Effector CD4-positive, alpha-beta T cell (primary cell): ENCODE results near the gene TRIM36.

Experiments
- DNase-seq: peaks from one replicate; pipeline ENCODE4 v3.0.0-alpha.2; 2020

TRIM36 gene

GRCh38 chr5:115160975-115161475 lies 8.7 kb downstream of the TRIM36 start:
- DNase-seq, result no peak

GRCh38 chr5:115151208-115151805 lies 18.4 kb downstream of the TRIM36 start:
- DNase-seq, result no peak

- DNase-seq, result no peak
Measured at GRCh38 chr5:115150512-115150911, 19.2 kb downstream of the TRIM36 start.

- no peak for DNase-seq
Measured at GRCh38 chr5:115147052-115147451, 22.7 kb downstream of the TRIM36 start.

GRCh38 chr5:115136294-115136693 lies 33.4 kb downstream of the TRIM36 start:
- no peak for DNase-seq

GRCh38 chr5:115132465-115132864 lies 37.2 kb downstream of the TRIM36 start:
- DNase-seq, result no peak

- DNase-seq, result no peak
Measured at GRCh38 chr5:115126303-115126702, 43.4 kb downstream of the TRIM36 start.

- no peak for DNase-seq
Measured at GRCh38 chr5:115124741-115125140, 45.0 kb downstream of the TRIM36 start.

- DNase-seq, result no peak
Measured at GRCh38 chr5:115116001-115116400, 53.7 kb downstream of the TRIM36 start.

- DNase-seq, result no peak
Measured at GRCh38 chr5:115109840-115110239, 59.9 kb downstream of the TRIM36 start.

GRCh38 chr5:115109356-115109755 lies 60.4 kb downstream of the TRIM36 start:
- DNase-seq, result no peak

GRCh38 chr5:115100319-115100955 lies 69.3 kb downstream of the TRIM36 start:
- no peak for DNase-seq

GRCh38 chr5:115098041-115098702 lies 71.5 kb downstream of the TRIM36 start:
- no peak for DNase-seq

GRCh38 chr5:115097236-115097635 lies 72.5 kb downstream of the TRIM36 start:
- no peak for DNase-seq

GRCh38 chr5:115096034-115096769 lies 73.5 kb downstream of the TRIM36 start:
- DNase-seq, result no peak

GRCh38 chr5:115087951-115088350 lies 81.8 kb downstream of the TRIM36 start:
- DNase-seq, result no peak

GRCh38 chr5:115086473-115086872 lies 83.2 kb downstream of the TRIM36 start:
- no peak for DNase-seq

GRCh38 chr5:115084246-115084793 lies 85.4 kb downstream of the TRIM36 start:
- DNase-seq, result no peak

GRCh38 chr5:115079924-115080623 lies 89.6 kb downstream of the TRIM36 start:
- no peak for DNase-seq
